Fibroblast of lung (primary cell): ENCODE results near the gene MBNL2. TPM values are rescaled to one million over a fixed set of nuclear protein-coding genes. Genes with fewer than 3 reads are reported as not detected.

Source experiments
- DNase-seq, 2 donors: peaks; one replicate each; pipeline versions ENCODE4 v3.0.0 to v3.0.0-alpha.2; 2010; ENCODE audit warnings: low read depth in 2 of 2
- H2AFZ ChIP-seq: 2 replicates; pipeline ENCODE4 v1.5.1; 2012; ENCODE audit warnings: low read length, control low read depth, inconsistent platforms
- H3K27ac ChIP-seq: 2 replicates; pipeline ENCODE4 v1.5.1; 2011; ENCODE audit warnings: low read length, control low read depth; ENCODE audit not compliant: insufficient read depth
- H3K27me3 ChIP-seq: 2 replicates; pipeline ENCODE4 v1.5.1; 2011; ENCODE audit warnings: mild to moderate bottlenecking, low read length; ENCODE audit not compliant: control insufficient read depth, insufficient read depth
- H3K36me3 ChIP-seq: 2 replicates; pipeline ENCODE4 v1.5.1; 2011; ENCODE audit warnings: low read length; ENCODE audit not compliant: control insufficient read depth, insufficient read depth
- H3K4me1 ChIP-seq: 2 replicates; pipeline ENCODE4 v1.5.1; 2011; ENCODE audit warnings: low read length; ENCODE audit not compliant: control insufficient read depth, insufficient read depth; ENCODE audit errors: extremely low read depth
- H3K4me2 ChIP-seq: 2 replicates; pipeline ENCODE4 v1.5.1; 2011; ENCODE audit warnings: low read length, control low read depth; ENCODE audit not compliant: insufficient read depth; ENCODE audit errors: extremely low read depth
- H3K4me3 ChIP-seq, 4 experiments: fragments of 200-600 bp in 1 of 4; sonication (generic) in 1 of 4; replicated peaks in 1 of 4; 2 replicates each; pipeline ENCODE4 v1.5.1; 2011 to 2016; ENCODE audit warnings: low read length in 4 of 4, low read depth in 3 of 4, mild to moderate bottlenecking in 3 of 4, control low read depth in 2 of 4, inconsistent platforms in 1 of 4, mixed read lengths in 1 of 4; ENCODE audit not compliant: insufficient read depth in 1 of 4; ENCODE audit errors: control extremely low read depth in 1 of 4
- H3K79me2 ChIP-seq: 2 replicates; pipeline ENCODE4 v1.5.1; 2012; ENCODE audit warnings: mild to moderate bottlenecking, low read length, inconsistent platforms; ENCODE audit not compliant: control insufficient read depth, insufficient read depth
- H3K9ac ChIP-seq: 2 replicates; pipeline ENCODE4 v1.5.1; 2011; ENCODE audit warnings: mild to moderate bottlenecking, low read length, control low read depth; ENCODE audit not compliant: insufficient read depth
- H3K9me3 ChIP-seq: 2 replicates; pipeline ENCODE4 v1.5.1; 2012; ENCODE audit warnings: low read depth, low read length; ENCODE audit not compliant: control insufficient read depth, insufficient read depth
- H4K20me1 ChIP-seq: 2 replicates; pipeline ENCODE4 v1.5.1; 2011; ENCODE audit warnings: low read length; ENCODE audit not compliant: control insufficient read depth, insufficient read depth; ENCODE audit errors: extremely low read depth
- CTCF ChIP-seq, 2 donors: IDR thresholded peaks in 1 of 2; conservative IDR thresholded peaks in 1 of 2; 1 replicate in 1 of 2; 2 replicates in 1 of 2; pipeline ENCODE4 v1.5.1; 2011 to 2012; ENCODE audit warnings: low read length in 2 of 2, control low read depth in 1 of 2, inconsistent platforms in 1 of 2, low read depth in 1 of 2, mild to moderate bottlenecking in 1 of 2
- EZH2 ChIP-seq: IDR thresholded peaks from 2 replicates; pipeline ENCODE4 v1.5.1; 2012; ENCODE audit warnings: low read length, control low read depth, mild to moderate bottlenecking; ENCODE audit errors: missing control alignments
- polyA plus RNA-seq, 2 donors: library from polyadenylated mRNA; depleted of rRNA in 1 of 2; stranded (reverse) in 1 of 2; unstranded in 1 of 2; fragments of >200 nt; gene quantifications; 2 replicates each; pipeline ENCODE4 v1.2.1, GENCODE V29; 2011 to 2012; ENCODE audit warnings: missing spikeins in 1 of 2
- total RNA-seq: library from RNA; depleted of rRNA; stranded (reverse); fragments of >200 nt; gene quantifications from 2 replicates; pipeline ENCODE4 v1.2.1, GENCODE V29; 2014

MBNL2 gene
- total and polyA plus RNA-seq, 2 donors (not counting 1 experiment from before 2014, with no cell fraction given), result 48.9 to 61.1 TPM

- peak overlapping the region; percentile 20 to 45 (median 32) for H3K4me3 ChIP-seq
- no peak overlapping the region for H2AFZ ChIP-seq
- peaks cover 77% of the 10 kb centered on the region for H3K79me2 ChIP-seq
- no peaks in the 10 kb centered on the region for H3K27me3 ChIP-seq
- H3K9me3 ChIP-seq, result no peaks in the 10 kb centered on the region
- no peaks in the 10 kb centered on the region for H4K20me1 ChIP-seq
- peak overlapping the region; percentile 94 for H3K4me2 ChIP-seq
- peaks cover 15% of the 10 kb centered on the region for H3K4me1 ChIP-seq
- no peaks in the 10 kb centered on the region for H3K36me3 ChIP-seq
- H3K27ac ChIP-seq, result peak overlapping the region; percentile 64
- DNase-seq, result no peak
- TF ChIP-seq EZH2, result no peak
- no peak for TF ChIP-seq CTCF (conservative IDR thresholded peaks at IDR 0.05 in 1 of 2, IDR thresholded peaks at IDR 0.05 in 1 of 2; ENCODE audit: low read depth in 1 of 2, low read length in 2 of 2)
- H3K9ac ChIP-seq, result no peak overlapping the region
Measured at GRCh38 chr13:97246596-97247158, 24.5 kb downstream of the MBNL2 start.

GRCh38 chr13:97248243-97248642 is 26.1 kb downstream of the MBNL2 start:
- TF ChIP-seq EZH2 (no peak), CTCF (conservative IDR thresholded peaks at IDR 0.05 in 1 of 2, IDR thresholded peaks at IDR 0.05 in 1 of 2; ENCODE audit: low read depth in 1 of 2, low read length in 2 of 2) (no peak)
- no peak overlapping the region for H2AFZ ChIP-seq
- no peaks in the 10 kb centered on the region for H3K9me3 ChIP-seq
- no peak overlapping the region for H3K27ac ChIP-seq
- H3K4me1 ChIP-seq, result peaks cover 15% of the 10 kb centered on the region
- peaks cover 71% of the 10 kb centered on the region for H3K79me2 ChIP-seq
- H3K4me3 ChIP-seq, result no peak overlapping the region
- no peaks in the 10 kb centered on the region for H3K27me3 ChIP-seq
- H3K9ac ChIP-seq, result no peak overlapping the region
- H3K36me3 ChIP-seq, result no peaks in the 10 kb centered on the region
- DNase-seq, result no peak
- no peak overlapping the region for H3K4me2 ChIP-seq
- H4K20me1 ChIP-seq, result no peaks in the 10 kb centered on the region

- Histone ChIP-seq H3K4me1 (peaks cover 14% of the 10 kb centered on the region), H2AFZ (no peak overlapping the region), H3K4me3 (peak overlapping the region in 2 of 4 experiments; percentile 3 to 33), H3K4me2 (peak overlapping the region; percentile 71), H3K9me3 (no peaks in the 10 kb centered on the region), H3K9ac (no peak overlapping the region), H3K36me3 (no peaks in the 10 kb centered on the region), H4K20me1 (no peaks in the 10 kb centered on the region), H3K27ac (peak overlapping the region; percentile 42), H3K27me3 (no peaks in the 10 kb centered on the region), H3K79me2 (peaks cover 73% of the 10 kb centered on the region)
- peak in 1 of 2 donors; percentile 72 for DNase-seq
- TF ChIP-seq EZH2 (no peak), CTCF (conservative IDR thresholded peaks at IDR 0.05 in 1 of 2, IDR thresholded peaks at IDR 0.05 in 1 of 2; ENCODE audit: low read depth in 1 of 2, low read length in 2 of 2) (no peak)
Measured at GRCh38 chr13:97249093-97249795, 27.1 kb downstream of the MBNL2 start.
